ENCODE results near the gene MBD5. TPM values are rescaled to one million over a fixed set of nuclear protein-coding genes. Genes with fewer than 3 reads are reported as not detected.

MBD5 gene
- total RNA-seq, 1 donor from 2014 or later, result 38.8 TPM

GRCh38 chr2:148177559-148177958, 156.7 kb downstream of the MBD5 start:
- H3K36me3 Mint-ChIP-seq, result peaks cover 6% of the 10 kb centered on the region
- H3K4me1 ChIP-seq, result no peaks in the 10 kb centered on the region
- H3K4me3 ChIP-seq, result no peak overlapping the region
- no peak for DNase-seq (ENCODE audit: low spot score)
- H3K9me3 ChIP-seq (ENCODE audit: low read depth), result no peaks in the 10 kb centered on the region
- no peak overlapping the region for H3K27ac ChIP-seq
- H3K27ac Mint-ChIP-seq, result no peak overlapping the region
- no peaks in the 10 kb centered on the region for H3K27me3 ChIP-seq
- no peak overlapping the region for H3K9ac ChIP-seq
- TF ChIP-seq EZH2phosphoT487 (IDR thresholded peaks at IDR 0.05) (no peak), EZH2 (IDR thresholded peaks at IDR 0.05) (no peak)
- TF ChIP-seq, protein P1, sequence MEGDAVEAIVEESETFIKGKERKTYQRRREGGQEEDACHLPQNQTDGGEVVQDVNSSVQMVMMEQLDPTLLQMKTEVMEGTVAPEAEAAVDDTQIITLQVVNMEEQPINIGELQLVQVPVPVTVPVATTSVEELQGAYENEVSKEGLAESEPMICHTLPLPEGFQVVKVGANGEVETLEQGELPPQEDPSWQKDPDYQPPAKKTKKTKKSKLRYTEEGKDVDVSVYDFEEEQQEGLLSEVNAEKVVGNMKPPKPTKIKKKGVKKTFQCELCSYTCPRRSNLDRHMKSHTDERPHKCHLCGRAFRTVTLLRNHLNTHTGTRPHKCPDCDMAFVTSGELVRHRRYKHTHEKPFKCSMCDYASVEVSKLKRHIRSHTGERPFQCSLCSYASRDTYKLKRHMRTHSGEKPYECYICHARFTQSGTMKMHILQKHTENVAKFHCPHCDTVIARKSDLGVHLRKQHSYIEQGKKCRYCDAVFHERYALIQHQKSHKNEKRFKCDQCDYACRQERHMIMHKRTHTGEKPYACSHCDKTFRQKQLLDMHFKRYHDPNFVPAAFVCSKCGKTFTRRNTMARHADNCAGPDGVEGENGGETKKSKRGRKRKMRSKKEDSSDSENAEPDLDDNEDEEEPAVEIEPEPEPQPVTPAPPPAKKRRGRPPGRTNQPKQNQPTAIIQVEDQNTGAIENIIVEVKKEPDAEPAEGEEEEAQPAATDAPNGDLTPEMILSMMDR (IDR thresholded peaks at IDR 0.05), result no peak
- no peaks in the 10 kb centered on the region for H4K20me1 ChIP-seq (ENCODE audit: low read depth)
- no peaks in the 10 kb centered on the region for H3K27me3 Mint-ChIP-seq (ENCODE audit: insufficient read depth, low read depth)
- H3K79me2 ChIP-seq (ENCODE audit: low read depth), result no peaks in the 10 kb centered on the region
- no peaks in the 10 kb centered on the region for H3F3A ChIP-seq (ENCODE audit: low read depth)
- no peak overlapping the region for H3K4me3 Mint-ChIP-seq
- H3K36me3 ChIP-seq, result peaks cover 5% of the 10 kb centered on the region
- no peaks in the 10 kb centered on the region for H3K9me3 Mint-ChIP-seq
- no peaks in the 10 kb centered on the region for H3K4me1 Mint-ChIP-seq
- no peak overlapping the region for H2AFZ ChIP-seq (replicated peaks)
- H3K4me2 ChIP-seq, result no peak overlapping the region

GRCh38 chr2:148179724-148180123, 158.8 kb downstream of the MBD5 start:
- H4K20me1 ChIP-seq (ENCODE audit: low read depth), result no peaks in the 10 kb centered on the region
- no peaks in the 10 kb centered on the region for H3F3A ChIP-seq (ENCODE audit: low read depth)
- no peak overlapping the region for H3K4me3 ChIP-seq
- no peaks in the 10 kb centered on the region for H3K79me2 ChIP-seq (ENCODE audit: low read depth)
- no peak overlapping the region for H3K27ac Mint-ChIP-seq
- no peak overlapping the region for H3K4me2 ChIP-seq
- no peak overlapping the region for H2AFZ ChIP-seq (replicated peaks)
- H3K9me3 Mint-ChIP-seq, result no peaks in the 10 kb centered on the region
- no peak overlapping the region for H3K9ac ChIP-seq
- no peaks in the 10 kb centered on the region for H3K4me1 ChIP-seq
- no peaks in the 10 kb centered on the region for H3K9me3 ChIP-seq (ENCODE audit: low read depth)
- H3K4me1 Mint-ChIP-seq, result no peaks in the 10 kb centered on the region
- H3K36me3 Mint-ChIP-seq, result peaks cover 3% of the 10 kb centered on the region
- TF ChIP-seq EZH2phosphoT487 (IDR thresholded peaks at IDR 0.05) (no peak), EZH2 (IDR thresholded peaks at IDR 0.05) (no peak)
- DNase-seq (ENCODE audit: low spot score), result no peak
- H3K27me3 Mint-ChIP-seq (ENCODE audit: insufficient read depth, low read depth), result no peaks in the 10 kb centered on the region
- peak overlapping the region; percentile 5 for H3K27ac ChIP-seq
- H3K4me3 Mint-ChIP-seq, result no peak overlapping the region
- H3K27me3 ChIP-seq, result no peaks in the 10 kb centered on the region
- H3K36me3 ChIP-seq, result peaks cover 5% of the 10 kb centered on the region

DNA sequence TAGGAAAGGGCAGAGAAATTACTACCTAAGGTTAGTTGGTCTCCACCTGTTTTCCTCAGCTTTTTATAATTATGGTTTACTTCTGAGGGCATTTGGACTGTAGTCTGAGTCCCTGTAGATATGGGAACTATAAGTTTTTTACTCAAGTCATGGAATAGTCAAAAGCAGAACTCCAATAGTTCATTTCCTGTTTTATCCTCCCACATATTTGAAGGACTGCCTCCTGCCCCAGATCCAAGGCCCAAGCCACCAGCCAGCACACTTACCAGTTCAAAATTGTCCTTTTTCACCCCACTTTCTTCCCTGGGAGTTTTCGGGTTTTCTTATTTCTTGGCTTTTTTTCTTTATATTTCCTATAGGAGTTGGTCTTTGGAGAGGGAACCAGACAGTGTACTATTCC, 164.1 kb downstream of the MBD5 start:
- no peaks in the 10 kb centered on the region for H3K4me1 Mint-ChIP-seq
- Histone ChIP-seq H3K9ac (no peak overlapping the region), H2AFZ (replicated peaks) (no peak overlapping the region), H3K27ac (no peak overlapping the region), H3K4me1 (no peaks in the 10 kb centered on the region), H3K9me3 (ENCODE audit: low read depth) (no peaks in the 10 kb centered on the region), H3K4me2 (no peak overlapping the region), H4K20me1 (ENCODE audit: low read depth) (no peaks in the 10 kb centered on the region), H3K79me2 (ENCODE audit: low read depth) (no peaks in the 10 kb centered on the region), H3K27me3 (no peaks in the 10 kb centered on the region), H3K4me3 (no peak overlapping the region), H3F3A (ENCODE audit: low read depth) (no peaks in the 10 kb centered on the region), H3K36me3 (no peaks in the 10 kb centered on the region)
- H3K4me3 Mint-ChIP-seq, result no peak overlapping the region
- TF ChIP-seq, protein P1 (IDR thresholded peaks at IDR 0.05), result no peak
- TF ChIP-seq EZH2 (IDR thresholded peaks at IDR 0.05) (no peak), EZH2phosphoT487 (IDR thresholded peaks at IDR 0.05) (no peak)
- H3K9me3 Mint-ChIP-seq, result peaks cover 5% of the 10 kb centered on the region
- no peak for DNase-seq (ENCODE audit: low spot score)
- no peak overlapping the region for H3K27ac Mint-ChIP-seq
- H3K36me3 Mint-ChIP-seq, result peaks cover 13% of the 10 kb centered on the region
- H3K27me3 Mint-ChIP-seq (ENCODE audit: insufficient read depth, low read depth), result no peaks in the 10 kb centered on the region

- no peaks in the 10 kb centered on the region for H3K9me3 ChIP-seq (ENCODE audit: low read depth)
- no peak overlapping the region for H3K27ac Mint-ChIP-seq
- H3K36me3 ChIP-seq, result no peaks in the 10 kb centered on the region
- no peaks in the 10 kb centered on the region for H3K4me1 ChIP-seq
- no peaks in the 10 kb centered on the region for H3K36me3 Mint-ChIP-seq
- H3K4me3 ChIP-seq, result no peak overlapping the region
- DNase-seq (ENCODE audit: low spot score), result no peak
- TF ChIP-seq EZH2phosphoT487 (IDR thresholded peaks at IDR 0.05) (no peak), EZH2 (IDR thresholded peaks at IDR 0.05) (no peak)
- TF ChIP-seq, protein P1 (IDR thresholded peaks at IDR 0.05), result no peak
- H3K27me3 Mint-ChIP-seq (ENCODE audit: insufficient read depth, low read depth), result no peaks in the 10 kb centered on the region
- no peaks in the 10 kb centered on the region for H4K20me1 ChIP-seq (ENCODE audit: low read depth)
- no peaks in the 10 kb centered on the region for H3K4me1 Mint-ChIP-seq
- no peaks in the 10 kb centered on the region for H3F3A ChIP-seq (ENCODE audit: low read depth)
- no peak overlapping the region for H3K9ac ChIP-seq
- H3K27ac ChIP-seq, result no peak overlapping the region
- no peak overlapping the region for H3K4me2 ChIP-seq
- H2AFZ ChIP-seq (replicated peaks), result no peak overlapping the region
- H3K9me3 Mint-ChIP-seq, result no peaks in the 10 kb centered on the region
- no peak overlapping the region for H3K4me3 Mint-ChIP-seq
- H3K27me3 ChIP-seq, result no peaks in the 10 kb centered on the region
- no peaks in the 10 kb centered on the region for H3K79me2 ChIP-seq (ENCODE audit: low read depth)
Measured at GRCh38 chr2:148194882-148195281, 174.0 kb downstream of the MBD5 start.

Data from neural progenitor cell (in vitro differentiated cells).